A549 (cell line): ENCODE measurements around the gene DLG1.

Source experiments
- BHLHE40 ChIP-seq: IDR thresholded peaks from 2 replicates; pipeline ENCODE4 v1.6.1; 2012; ENCODE audit warnings: low read depth, low read length, inconsistent platforms
- CBX8 ChIP-seq: fragments of 200-600 bp; sonication (generic); IDR thresholded peaks from 2 replicates; pipeline ENCODE4 v1.6.1; 2016
- CTCF ChIP-seq: fragments of >200 bp; sonication (Bioruptor Twin); formaldehyde crosslinking; IDR thresholded peaks from 3 replicates; pipeline ENCODE4 v1.5.1; 2016
- EP300 ChIP-seq, 2 experiments: fragments of >200 bp; sonication (Bioruptor Twin); formaldehyde crosslinking; IDR thresholded peaks; 2 replicates in 1 of 2; 3 replicates in 1 of 2; pipeline ENCODE4 v1.6.1; 2016 to 2017
- JUNB ChIP-seq: fragments of >200 bp; sonication (Bioruptor Twin); formaldehyde crosslinking; IDR thresholded peaks from 2 replicates; pipeline ENCODE4 v1.6.1; 2016
- MYC ChIP-seq: IDR thresholded peaks from 2 replicates; pipeline ENCODE4 v1.6.1; 2012; ENCODE audit warnings: mild to moderate bottlenecking, inconsistent platforms, low read length, improper control_type of control experiment, borderline replicate concordance
- ZC3H11A ChIP-seq: fragments of 450-650 bp; IDR thresholded peaks from 2 replicates; pipeline ENCODE4 v1.6.1; 2014; ENCODE audit warnings: antibody characterized with exemption, mild to moderate bottlenecking

DNA sequence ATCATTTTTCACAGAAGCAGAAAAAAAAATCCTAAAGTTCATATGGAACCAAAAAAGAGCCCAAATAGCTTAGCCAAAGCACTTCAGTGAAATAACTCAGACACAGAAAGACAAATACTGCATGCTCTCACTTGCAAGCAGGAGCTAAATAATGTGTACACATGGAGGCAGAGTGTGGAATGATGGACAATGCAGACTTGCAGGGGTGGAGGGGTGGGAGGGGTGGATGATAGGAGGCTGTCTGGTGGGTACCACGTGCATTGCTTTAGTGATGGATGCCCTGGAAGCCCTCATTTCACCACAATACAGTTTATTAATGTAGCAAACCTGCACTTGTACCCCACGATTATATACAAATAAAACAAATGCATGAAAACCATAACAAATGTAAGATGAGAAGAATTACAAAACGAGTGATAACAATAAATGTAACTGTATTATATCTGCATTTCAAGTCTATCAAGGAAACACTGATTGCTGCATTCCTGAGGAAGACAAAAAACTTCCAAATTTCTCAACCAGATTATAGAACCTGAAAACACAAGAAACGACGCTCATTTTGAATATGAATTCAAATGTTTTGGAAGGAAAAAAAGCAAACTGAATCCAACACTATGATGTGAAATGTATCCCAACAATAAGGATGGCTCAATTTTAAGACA is 96.5 kb downstream of the DLG1 start:
- TF ChIP-seq CTCF: no peak
- TF ChIP-seq JUNB: no peak
- TF ChIP-seq EP300 (IDR thresholded peaks at IDR 0.05): no peak
- no peak for TF ChIP-seq MYC
- no peak for TF ChIP-seq CBX8
- no peak for TF ChIP-seq BHLHE40
- TF ChIP-seq ZC3H11A: no peak
